PC-3 (cell line): ENCODE measurements around the gene HES2.

Source experiments
- EZH2phosphoT487 ChIP-seq: fragments of 300-600 bp; sonication (generic); IDR thresholded peaks from 2 replicates; pipeline ENCODE4 v1.6.1; 2018; ENCODE audit warnings: mild to moderate bottlenecking, antibody characterized with exemption, low read length, borderline replicate concordance
- TF ChIP-seq, protein P1 (sequence below): fragments of 300-600 bp; sonication (generic); conservative IDR thresholded peaks from 2 replicates; pipeline ENCODE4 v1.5.1; 2017; ENCODE audit warnings: antibody characterized with exemption, low read depth, mild to moderate bottlenecking, low read length

GRCh38 chr1:6419804-6420453 is at the start of gene HES2:
- TF ChIP-seq, protein P1, sequence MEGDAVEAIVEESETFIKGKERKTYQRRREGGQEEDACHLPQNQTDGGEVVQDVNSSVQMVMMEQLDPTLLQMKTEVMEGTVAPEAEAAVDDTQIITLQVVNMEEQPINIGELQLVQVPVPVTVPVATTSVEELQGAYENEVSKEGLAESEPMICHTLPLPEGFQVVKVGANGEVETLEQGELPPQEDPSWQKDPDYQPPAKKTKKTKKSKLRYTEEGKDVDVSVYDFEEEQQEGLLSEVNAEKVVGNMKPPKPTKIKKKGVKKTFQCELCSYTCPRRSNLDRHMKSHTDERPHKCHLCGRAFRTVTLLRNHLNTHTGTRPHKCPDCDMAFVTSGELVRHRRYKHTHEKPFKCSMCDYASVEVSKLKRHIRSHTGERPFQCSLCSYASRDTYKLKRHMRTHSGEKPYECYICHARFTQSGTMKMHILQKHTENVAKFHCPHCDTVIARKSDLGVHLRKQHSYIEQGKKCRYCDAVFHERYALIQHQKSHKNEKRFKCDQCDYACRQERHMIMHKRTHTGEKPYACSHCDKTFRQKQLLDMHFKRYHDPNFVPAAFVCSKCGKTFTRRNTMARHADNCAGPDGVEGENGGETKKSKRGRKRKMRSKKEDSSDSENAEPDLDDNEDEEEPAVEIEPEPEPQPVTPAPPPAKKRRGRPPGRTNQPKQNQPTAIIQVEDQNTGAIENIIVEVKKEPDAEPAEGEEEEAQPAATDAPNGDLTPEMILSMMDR = no peak
- TF ChIP-seq EZH2phosphoT487 = no peak
